ENCODE results near the gene SLC23A2.
A peak's percentile ranks its signal among the peaks of the same experiment; 100 is the strongest.
"Not testable (repeated sequence)": the region's sequence is repeated elsewhere in the genome, so short reads cannot be mapped to it uniquely, and the experiment has no call there.

SLC23A2 gene

DNA sequence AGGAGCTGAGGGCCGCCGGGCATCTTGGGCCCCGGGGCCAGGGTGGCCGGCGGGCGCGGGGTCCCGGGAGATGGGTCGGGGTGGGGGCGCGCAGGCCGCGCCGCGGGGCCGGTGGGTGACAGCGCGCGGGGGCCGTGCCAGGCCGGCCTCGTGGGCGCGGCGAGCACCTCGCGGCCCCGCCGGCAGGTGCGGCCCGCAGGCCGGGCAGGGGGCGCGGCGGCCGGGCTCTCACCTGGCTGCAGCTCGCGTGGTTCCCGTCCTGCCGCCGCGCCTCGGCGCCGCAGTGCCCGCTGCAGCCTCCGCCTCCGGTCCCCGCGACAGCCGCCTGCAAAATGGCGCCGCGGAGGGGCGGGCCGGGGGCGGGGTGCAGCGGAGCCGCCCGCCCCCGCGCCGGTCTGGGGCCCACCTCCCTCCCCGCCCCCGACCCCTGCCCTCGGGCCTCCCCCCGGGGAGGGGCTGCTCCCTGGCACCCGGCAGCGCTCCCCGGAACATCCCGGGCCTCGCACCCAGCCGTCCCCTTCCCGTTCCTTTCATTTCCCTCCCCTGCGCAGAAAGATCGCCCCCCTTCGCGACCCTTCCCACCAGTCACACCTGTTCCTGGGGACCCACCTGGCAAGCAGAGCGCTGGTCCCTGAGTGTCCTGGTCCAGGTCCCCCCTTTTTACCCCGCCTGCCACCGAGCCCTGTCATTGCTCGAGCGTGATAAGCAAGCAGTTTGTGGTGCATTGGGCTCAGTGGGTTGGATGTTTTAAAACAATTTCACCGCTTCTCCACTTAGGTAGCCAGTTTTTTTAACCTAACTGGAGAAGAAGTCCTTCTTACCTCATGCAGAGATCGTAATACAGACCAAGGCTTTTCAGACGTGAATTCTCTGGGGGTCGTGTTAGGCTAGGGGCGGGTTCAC lies at the start of gene SLC23A2:
Gene SLC23A2, minus strand, starts transcription at position 337 of the 903 bp plus-strand sequence. CDS start 68,948 bp downstream, outside the sequence.
- ATAC-seq: peak; percentile 80 to 81

- no peak for ATAC-seq
Measured at GRCh38 chr20:5046656-5047339, 45.5 kb upstream of the SLC23A2 start.

- ATAC-seq: no peak
Measured at GRCh38 chr20:5045906-5046305, 44.6 kb upstream of the SLC23A2 start.

- no peak for ATAC-seq
Measured at GRCh38 chr20:5044075-5044620, 42.8 kb upstream of the SLC23A2 start.

GRCh38 chr20:5041433-5041832 lies 40.1 kb upstream of the SLC23A2 start:
- ATAC-seq: no peak

GRCh38 chr20:5040345-5040744 lies 39.0 kb upstream of the SLC23A2 start:
- ATAC-seq: no peak

DNA sequence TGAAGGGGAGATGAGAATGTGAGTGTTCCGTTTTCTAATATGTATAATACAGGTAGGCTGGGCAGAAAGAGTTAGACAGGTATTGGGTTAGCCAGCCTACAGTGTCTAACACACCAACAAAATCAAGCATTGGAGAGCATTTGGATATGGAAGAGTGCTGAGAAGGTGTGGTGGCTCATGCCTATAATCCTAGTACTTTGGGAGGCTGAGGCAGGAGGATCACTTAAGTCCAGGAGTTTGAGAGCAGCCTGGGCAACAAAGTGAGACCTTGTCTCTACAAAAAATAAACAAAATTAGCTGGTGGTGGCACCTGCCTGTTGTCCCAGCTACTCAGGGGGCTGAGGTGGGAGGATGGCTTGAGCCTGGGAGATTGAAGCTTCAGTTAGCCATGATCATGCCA lies 38.6 kb upstream of the SLC23A2 start:
- ATAC-seq: no peak

DNA sequence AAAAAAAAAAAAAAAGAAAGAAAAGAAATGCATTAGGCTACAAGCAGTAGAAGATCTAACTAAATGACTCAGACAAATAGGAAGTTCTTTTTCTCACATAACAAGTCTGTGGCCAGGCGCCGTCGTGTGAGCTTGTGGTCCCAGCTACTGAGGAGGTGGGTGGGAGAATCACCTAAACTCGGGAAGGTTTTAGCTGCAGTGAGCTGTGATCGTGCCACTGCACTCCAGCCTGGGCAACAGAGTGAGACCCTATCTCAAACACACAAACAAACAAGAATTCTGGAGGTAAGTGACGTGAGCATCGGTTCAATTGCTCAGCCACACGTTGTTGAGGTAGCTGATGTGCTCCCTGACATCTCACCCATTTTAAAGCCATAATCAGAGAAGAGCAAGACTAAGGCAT lies 37.9 kb upstream of the SLC23A2 start:
- ATAC-seq: peak in 1 of 2 donors; percentile 48

GRCh38 chr20:5036828-5037227 lies 35.5 kb upstream of the SLC23A2 start:
- no peak for ATAC-seq

DNA sequence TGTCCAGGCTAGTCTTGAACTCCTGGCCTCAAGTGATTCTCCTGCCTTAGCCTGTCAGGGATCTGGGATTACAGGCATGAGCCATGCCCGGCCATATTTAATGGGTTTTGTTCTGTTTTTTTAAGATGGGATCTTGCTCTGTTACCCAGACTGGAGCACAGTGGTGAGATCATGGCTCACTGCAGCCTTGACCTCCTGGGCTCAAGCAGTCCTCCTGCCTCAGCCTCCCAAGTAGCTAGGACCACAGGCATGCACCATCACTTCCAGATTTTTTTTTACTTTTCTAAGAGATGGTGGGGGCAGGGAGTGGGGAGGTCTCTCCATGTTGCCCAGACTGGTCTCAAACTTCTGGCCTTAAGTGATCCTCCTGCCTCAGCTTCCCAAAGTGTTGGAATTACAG lies 34.2 kb upstream of the SLC23A2 start:
- not testable (repeated sequence) for ATAC-seq

DNA sequence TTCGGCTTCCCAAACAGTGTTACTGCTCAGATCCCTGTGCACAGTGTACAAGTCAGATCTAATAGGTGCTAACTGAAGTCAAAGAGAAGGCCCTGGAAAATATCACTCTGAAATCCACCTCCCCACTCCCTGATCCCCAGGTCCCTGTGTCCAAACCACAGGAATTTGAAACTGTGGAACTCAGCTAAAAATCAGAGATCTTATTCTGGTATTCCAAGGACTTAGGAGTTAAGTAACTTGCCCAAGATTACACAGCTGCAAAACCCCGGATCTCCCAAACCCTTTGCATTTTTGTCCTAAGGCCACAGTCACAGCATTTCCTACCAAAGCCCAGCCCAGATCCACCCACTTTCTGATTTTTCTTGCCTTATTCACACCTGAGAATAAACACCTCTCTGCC lies 32.3 kb upstream of the SLC23A2 start:
- no peak for ATAC-seq

DNA sequence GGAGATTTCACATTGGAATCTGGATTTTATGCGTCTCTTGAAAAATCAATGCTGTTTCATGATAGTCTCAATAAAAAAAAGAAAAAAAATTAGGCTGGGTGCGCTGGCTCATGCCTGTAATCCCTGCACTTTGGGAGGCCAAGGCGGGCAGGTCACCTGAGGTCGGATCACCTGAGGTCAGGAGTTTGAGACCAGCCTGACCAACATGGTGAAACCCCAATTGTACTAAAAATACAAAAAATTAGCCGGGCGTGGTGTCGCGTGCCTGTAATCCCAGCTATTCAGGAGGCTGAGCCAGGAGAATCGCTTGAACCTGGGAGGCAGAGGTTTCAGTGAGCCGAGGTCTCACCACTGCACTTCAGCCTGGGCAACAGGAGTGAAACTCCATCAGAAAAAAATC lies 30.4 kb upstream of the SLC23A2 start:
- not testable (repeated sequence) for ATAC-seq

GRCh38 chr20:5031206-5031557 lies 29.9 kb upstream of the SLC23A2 start:
- ATAC-seq: no peak

- no peak for ATAC-seq
Measured at GRCh38 chr20:5030348-5031205, 29.3 kb upstream of the SLC23A2 start.

- ATAC-seq: not testable (repeated sequence)
Measured at GRCh38 chr20:5028258-5029059, 27.1 kb upstream of the SLC23A2 start.

- no peak for ATAC-seq
Measured at GRCh38 chr20:5024982-5025381, 23.7 kb upstream of the SLC23A2 start.

DNA sequence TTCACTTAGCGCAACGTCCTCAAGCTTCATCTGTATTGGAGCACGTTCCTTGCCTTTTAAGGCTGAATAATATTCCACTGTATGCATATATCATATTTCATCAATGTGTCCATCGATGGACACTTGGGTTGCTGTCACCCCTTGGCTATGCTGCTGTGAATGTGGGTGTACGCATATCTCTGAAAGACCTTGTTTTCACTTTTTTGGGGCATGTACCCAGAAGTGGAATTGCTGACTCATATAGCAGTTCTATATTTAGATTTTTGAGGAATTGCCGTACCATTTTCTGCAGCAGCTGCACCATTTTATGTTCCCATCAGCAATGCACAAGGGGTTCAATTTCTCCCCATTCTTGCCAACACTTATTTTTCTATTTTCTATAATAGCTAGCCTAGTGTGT lies 22.8 kb upstream of the SLC23A2 start:
- ATAC-seq: no peak

DNA sequence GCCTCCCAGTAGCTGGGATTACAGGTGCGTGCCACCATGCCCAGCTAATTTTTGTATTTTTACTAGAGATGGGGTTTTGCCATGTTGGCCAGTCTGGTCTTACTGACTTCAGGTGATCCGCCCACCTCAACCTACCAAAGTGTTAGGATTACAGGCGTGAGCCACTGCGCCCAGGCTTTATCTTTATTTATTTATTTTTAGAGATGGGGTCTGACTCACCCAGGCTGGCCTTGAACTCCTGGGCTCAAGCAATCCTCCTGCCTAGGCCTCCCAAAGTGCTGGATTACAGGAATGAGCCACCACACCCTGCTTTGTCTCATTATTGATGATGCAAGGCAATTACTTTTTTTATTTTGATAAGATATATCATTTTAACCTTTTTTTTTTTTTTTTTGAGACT lies 21.9 kb upstream of the SLC23A2 start:
- not testable (repeated sequence) for ATAC-seq

- no peak for ATAC-seq
Measured at GRCh38 chr20:5020760-5021159, 19.4 kb upstream of the SLC23A2 start.

- ATAC-seq: no peak
Measured at GRCh38 chr20:5013682-5014447, 12.6 kb upstream of the SLC23A2 start.

DNA sequence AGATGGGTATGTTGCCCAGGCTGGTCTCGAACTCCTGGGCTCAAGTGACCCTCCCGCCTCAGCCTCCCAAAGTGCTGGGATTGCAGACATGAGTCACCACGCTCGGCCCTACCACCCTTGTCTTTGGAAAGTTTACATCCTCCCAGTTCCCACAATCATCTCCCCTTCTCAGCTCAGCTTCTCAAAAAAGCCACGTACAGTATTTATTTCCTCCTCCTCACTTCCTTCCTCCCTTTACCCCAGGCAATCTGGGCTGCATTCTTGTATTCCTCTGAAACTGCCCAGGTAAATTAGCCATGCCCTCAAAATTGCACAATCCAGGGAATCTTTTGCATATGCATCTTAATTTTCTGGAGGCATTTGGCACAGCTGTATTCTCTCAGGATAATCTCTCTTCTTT lies 7.4 kb upstream of the SLC23A2 start:
- ATAC-seq: no peak
